ENCODE measurements around the gene CTIF.

CTIF gene

DNA sequence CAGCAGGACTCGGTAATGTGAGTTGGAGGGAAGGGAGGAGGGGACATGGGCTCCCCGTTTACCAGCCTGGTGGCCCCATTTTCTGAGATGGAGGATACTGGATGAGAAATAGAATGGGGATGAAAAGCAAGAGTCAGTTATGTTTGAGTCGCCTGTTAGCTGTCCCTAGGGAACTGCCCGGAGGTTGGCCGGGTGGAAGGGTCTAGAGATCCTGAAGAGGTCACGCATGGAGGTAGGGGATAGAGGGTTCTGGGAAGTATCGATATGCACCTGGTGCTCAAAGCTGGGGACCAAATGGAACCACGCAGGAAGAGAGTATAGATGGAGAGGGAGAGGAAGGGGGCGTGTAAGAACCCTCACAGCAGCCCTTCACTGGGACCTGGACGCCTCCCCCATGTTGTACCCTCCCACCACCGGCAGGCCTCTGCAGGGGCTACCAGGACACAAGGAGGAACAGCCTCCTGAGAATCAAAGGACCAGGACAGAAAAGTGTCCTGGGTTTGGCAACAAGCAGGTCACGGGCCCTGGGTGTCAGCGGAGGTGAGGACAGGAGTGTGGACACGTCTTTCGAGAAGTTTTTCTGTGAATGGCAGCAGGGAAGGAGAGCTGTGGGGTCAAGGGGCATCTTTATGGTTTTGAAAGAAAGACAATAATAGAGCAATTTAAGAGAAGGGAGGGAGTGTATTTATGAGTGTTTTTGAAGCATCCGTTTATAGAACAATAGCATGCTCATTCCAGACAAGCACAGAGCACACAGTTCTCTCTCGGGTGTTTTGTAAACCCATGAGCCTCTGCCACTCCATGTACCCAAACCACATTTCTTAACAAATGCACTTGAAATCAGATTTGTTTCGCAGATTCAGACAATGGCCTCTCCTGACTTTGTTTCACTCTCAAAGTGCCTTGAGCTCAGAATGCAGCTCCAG lies 279.8 kb downstream of the CTIF start:
- no peak for DNase-seq (ENCODE audit: low read depth in 2 of 2)

GRCh38 chr18:48819276-48819675 lies 280.4 kb downstream of the CTIF start:
- DNase-seq (ENCODE audit: low read depth in 2 of 2) = no peak

GRCh38 chr18:48819781-48820482 lies 281.1 kb downstream of the CTIF start:
- no peak for DNase-seq (ENCODE audit: low read depth in 2 of 2)

DNA sequence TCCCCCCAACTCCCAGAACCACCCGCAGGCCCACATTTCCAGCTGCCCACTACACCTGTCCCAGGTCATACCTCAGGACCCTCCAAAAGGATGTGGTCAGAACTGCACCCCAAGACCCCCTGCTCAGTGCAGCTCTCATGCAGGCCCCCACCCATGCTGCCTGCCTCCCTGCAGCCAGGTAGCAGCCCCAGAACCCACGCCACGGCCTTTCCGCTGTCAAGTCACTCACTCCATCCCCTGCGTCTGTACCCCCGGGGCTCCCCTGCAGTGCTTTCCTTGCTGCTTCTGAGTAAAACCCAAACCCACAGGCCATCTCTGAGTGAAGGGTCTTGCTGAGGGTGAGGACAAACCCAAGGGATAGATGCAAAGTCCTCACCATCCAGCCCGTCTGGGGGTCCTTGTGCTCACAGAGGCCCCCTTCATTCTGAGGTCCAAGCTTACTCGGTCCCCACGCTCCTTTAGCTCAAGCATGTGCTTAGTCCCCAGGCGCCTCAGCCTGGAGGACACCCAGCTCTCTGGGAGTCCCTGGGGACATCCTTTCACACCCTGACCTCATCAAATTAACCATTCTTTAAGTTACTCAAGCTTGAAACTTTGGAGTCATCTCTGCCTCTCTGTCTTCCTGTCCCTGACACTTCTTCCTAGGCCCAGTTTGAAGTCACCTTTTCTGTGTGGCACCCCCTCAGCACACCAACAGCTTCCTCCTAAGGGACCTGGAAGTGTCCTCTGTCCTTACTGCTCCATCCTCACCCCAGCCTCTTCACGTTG lies 281.8 kb downstream of the CTIF start:
- no peak for DNase-seq (ENCODE audit: low read depth in 2 of 2)

GRCh38 chr18:48821251-48821590 lies 282.4 kb downstream of the CTIF start:
- no peak for DNase-seq (ENCODE audit: low read depth in 2 of 2)

DNA sequence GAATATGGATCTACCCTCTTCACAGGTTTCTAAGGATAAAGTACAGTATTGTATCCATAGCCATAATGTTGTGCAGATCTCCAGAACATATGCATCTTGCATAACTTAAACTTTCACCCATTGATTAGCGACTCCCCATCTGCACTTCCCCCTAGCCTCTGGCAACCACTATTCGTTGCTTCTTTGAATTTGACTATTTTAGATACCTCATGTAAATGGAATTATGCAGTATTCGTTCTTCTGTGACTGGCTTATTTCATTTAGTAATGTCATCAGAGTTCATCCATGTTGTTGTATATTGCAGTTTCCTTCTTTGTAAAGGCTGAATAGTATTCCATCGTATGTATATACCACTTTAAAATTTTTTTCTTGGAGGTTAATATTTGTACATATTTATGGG lies 283.0 kb downstream of the CTIF start:
- DNase-seq (ENCODE audit: low read depth in 2 of 2) = no peak

DNA sequence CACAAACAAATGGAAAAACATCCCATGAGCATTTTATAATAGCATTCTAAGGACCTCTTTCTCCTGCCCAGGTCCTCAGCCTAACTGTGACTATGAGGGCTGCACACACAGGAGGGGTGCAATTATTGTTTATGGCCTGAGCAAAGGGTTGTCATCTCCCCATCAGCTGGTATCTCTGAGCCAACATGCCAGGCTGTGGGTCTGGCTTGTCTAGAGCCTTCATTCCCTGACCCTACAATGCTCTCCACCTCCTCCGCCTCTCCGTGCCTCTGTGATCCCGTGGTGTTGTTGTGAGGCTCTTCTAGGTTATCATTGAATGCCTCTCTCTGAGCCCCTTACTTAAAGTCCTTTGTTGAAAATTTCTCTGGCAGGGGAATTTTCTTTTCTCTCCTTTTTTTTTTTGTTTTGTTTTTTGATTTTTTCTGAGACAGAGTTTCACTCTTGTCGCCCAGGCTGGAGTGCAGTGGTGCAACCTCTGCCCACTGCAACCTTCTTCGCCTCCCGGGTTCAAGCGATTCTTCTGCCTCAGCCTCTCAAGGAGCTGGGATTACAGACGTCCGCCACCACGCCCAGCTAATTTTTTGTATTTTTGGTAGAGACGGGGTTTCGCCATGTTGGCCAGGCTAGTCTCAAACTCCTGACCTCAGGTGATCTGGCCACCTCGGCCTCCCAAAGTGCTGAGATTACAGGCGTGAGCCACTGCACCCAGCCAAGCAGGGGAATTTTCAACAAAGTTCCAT lies 285.6 kb downstream of the CTIF start:
- DNase-seq (ENCODE audit: low read depth in 2 of 2) = no peak

DNA sequence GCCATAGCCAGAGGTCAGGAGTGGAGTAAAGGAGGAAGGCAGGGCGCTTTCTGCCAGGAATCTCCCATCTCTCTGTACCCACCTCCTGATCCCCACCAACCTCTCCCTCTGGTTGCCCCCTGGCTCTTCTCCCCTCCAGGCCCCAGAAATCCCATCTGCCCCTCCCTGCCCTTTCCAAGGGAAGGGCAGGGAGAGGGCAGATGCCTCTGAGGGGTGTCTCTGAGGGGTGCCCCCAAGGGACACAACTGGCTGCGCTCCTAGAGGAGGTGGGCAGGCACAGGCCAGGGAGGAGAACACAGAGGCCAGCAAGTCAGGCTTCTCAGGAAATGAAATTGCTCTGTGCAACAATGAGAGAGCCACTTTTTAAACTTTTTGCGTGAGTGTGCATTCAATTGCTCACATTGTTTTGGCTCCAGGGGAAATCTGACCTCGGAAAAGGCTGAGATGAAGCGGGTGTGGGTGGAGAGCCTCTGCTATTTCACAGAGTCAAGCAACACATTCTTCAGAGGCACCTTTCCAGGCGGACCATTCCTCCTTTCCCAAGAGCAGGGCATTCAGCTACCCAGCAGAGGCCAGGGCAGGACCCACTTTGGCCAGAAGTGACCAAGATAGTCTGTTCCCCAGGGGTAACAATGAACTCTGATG lies 286.4 kb downstream of the CTIF start:
- DNase-seq (ENCODE audit: low read depth in 2 of 2) = no peak

GRCh38 chr18:48826271-48826670 lies 287.4 kb downstream of the CTIF start:
- no peak for DNase-seq (ENCODE audit: low read depth in 2 of 2)

DNA sequence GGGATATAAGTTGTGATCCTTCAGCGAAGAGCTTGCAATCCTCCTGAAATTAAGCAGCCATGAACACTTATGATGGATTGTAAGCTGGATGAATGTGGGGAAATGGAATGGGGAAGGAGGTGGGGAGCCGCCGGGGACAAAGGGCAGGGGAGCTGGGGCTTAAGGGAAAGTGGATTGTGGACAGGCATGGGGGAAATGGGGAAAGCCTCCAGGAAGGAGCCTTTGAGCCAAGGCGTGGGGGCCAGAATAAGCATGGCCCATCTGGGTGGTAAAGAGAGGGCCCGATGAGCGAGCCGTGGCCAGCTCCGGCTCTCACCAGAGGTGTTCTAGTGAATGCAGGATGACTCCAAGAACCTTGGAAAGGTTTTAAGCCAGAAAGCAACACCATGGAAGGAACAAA lies 288.0 kb downstream of the CTIF start:
- no peak for DNase-seq (ENCODE audit: low read depth in 2 of 2)

GRCh38 chr18:48827291-48828193 lies 288.7 kb downstream of the CTIF start:
- DNase-seq (ENCODE audit: low read depth in 2 of 2) = no peak

GRCh38 chr18:48828194-48828545 lies 289.3 kb downstream of the CTIF start:
- no peak for DNase-seq (ENCODE audit: low read depth in 2 of 2)

GRCh38 chr18:48828691-48829442 lies 290.0 kb downstream of the CTIF start:
- no peak for DNase-seq (ENCODE audit: low read depth in 2 of 2)

DNA sequence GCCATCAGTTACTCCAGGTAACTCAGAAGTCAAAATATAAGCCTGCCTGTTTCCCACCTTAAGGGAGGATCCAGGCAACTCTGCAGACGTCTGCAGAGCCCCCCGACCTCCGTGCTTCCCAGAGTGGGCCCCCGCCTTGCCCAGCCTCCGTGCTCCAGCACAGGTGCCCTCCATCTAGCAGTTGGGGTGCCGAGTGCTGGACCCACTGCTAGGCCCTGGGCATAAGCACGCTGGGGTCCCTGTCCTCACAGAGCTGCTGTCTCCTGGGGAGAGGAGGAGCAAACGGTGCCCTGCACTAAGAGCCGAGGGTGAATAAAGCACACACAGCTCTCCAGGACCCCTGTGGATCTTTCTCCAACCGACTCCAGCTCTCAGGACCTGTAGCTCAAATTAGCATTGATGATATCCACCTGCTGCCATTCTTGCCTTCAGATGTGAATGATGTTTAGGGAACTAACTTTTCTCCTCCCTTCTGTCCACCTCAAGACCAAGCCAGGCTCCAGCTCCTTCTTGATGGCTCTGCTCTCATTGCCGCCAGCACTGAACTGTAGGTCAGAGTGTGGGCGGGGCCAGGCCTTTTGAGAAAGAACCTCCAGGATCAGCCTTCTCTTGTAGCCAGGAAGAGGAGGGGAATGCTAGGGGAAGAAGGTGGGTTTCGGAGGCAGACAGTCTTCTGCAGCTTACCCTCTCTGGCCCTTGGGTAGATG lies 290.8 kb downstream of the CTIF start:
- DNase-seq (ENCODE audit: low read depth in 2 of 2) = no peak

- DNase-seq (ENCODE audit: low read depth in 2 of 2) = no peak
These were observed 292.4 kb downstream of the CTIF start for GRCh38 chr18:48831113-48831759.

- no peak for DNase-seq (ENCODE audit: low read depth in 2 of 2)
These were observed 293.0 kb downstream of the CTIF start for GRCh38 chr18:48831802-48832201.

GRCh38 chr18:48832938-48833700 lies 294.3 kb downstream of the CTIF start:
- DNase-seq (ENCODE audit: low read depth in 2 of 2) = peak in 1 of 2 donors; percentile 15

All from stimulated activated CD8-positive, alpha-beta memory T cell treated with anti-CD3 and anti-CD28 coated beads, Interleukin-7, amount 100 ng/mL, for 4 hours (primary cell).